ENCODE results near the gene UNC119B. TPM values are rescaled to one million over a fixed set of nuclear protein-coding genes. Genes with fewer than 3 reads are reported as not detected.

UNC119B gene
- total RNA-seq, 4 donors from 2014 or later, result 44.1 to 65.3 (median 61.6) TPM

DNA sequence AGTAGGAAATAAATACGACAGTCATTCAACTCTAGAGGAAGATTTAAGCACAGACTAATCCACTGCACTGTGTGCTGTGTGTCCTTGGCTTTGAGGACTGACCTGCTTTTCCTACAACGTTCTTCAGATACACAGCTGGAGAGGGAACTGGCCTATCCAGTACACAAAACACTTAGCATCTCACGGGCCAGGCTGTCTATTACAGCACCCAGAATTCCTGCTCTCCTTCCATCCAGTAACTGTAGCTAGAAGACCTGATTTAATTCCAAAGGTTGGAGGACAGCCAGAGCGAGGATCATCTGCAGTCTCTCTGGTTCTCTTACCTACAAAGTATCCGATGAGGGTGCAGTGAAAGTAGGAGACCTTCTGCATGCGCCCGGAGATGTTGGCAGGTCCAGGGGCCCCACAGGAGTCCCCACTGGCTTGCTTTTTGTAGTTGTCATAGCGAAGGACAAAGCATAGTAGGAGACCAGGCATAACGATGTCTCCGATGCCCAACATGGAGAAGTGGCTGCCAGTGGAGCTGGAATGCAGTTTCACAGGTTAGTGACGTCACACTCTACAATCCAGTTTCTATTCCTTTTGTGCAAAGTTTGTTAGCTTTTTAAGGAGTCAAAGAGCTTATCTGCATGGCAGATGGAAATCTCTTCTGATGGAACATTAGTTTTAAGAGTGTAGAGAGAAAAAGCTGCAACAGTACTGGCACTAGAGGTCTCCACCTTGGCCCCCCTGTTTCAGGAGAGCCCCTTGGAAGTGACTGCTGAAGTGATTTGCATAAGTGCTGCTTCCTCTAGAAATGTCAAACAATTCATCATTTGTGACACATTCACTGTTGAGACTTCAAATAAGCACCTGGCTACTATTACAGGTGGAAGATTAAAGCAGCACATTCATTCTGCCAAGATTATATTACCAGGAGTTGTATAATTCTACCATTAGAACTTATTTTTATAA, 57.1 kb downstream of the UNC119B start:
- WGBS, 2 donors, result 43 to 45% methylated on average over 11 of the region's 11 CpGs
- intact Hi-C loops (cut with DNase I), result no loop called here
- Histone ChIP-seq H3K4me3 (replicated peaks in 1 of 3) (no peak overlapping the region), H3K36me3 (peaks cover 0 to 5% of the 10 kb centered on the region in 2 donors), H3K27me3 (no peaks in the 10 kb centered on the region), H3K9me3 (no peaks in the 10 kb centered on the region), H3K27ac (peak overlapping the region; percentile 82 to 99 (median 86)), H3K4me1 (peaks cover 40 to 41% of the 10 kb centered on the region in 2 donors)
- DNase-seq, result peak; percentile 79 to 81
- peak in 1 of 2 donors; percentile 40 for TF ChIP-seq POLR2A (IDR thresholded peaks at IDR 0.05)
- TF ChIP-seq, protein P1, sequence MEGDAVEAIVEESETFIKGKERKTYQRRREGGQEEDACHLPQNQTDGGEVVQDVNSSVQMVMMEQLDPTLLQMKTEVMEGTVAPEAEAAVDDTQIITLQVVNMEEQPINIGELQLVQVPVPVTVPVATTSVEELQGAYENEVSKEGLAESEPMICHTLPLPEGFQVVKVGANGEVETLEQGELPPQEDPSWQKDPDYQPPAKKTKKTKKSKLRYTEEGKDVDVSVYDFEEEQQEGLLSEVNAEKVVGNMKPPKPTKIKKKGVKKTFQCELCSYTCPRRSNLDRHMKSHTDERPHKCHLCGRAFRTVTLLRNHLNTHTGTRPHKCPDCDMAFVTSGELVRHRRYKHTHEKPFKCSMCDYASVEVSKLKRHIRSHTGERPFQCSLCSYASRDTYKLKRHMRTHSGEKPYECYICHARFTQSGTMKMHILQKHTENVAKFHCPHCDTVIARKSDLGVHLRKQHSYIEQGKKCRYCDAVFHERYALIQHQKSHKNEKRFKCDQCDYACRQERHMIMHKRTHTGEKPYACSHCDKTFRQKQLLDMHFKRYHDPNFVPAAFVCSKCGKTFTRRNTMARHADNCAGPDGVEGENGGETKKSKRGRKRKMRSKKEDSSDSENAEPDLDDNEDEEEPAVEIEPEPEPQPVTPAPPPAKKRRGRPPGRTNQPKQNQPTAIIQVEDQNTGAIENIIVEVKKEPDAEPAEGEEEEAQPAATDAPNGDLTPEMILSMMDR (IDR thresholded peaks at IDR 0.05), result peak in 1 of 6 experiments; percentile 5

GRCh38 chr12:120771097-120771496, 60.8 kb downstream of the UNC119B start:
- peaks cover 39 to 49% of the 10 kb centered on the region in 2 donors for H3K4me1 ChIP-seq
- no peak overlapping the region for H3K4me3 ChIP-seq (replicated peaks in 1 of 3)

More at GRCh38 chr12:120771097-120771496, 60.8 kb downstream of the UNC119B start:
- WGBS, 2 donors, result 88 to 92% methylated on average over 11 of the region's 11 CpGs
- no peak for DNase-seq
- intact Hi-C loops (cut with DNase I), result no loop called here
- H3K27me3 ChIP-seq, result no peaks in the 10 kb centered on the region
- TF ChIP-seq, protein P1 (IDR thresholded peaks at IDR 0.05), result no peak
- TF ChIP-seq POLR2A (IDR thresholded peaks at IDR 0.05), result no peak
- H3K36me3 ChIP-seq, result no peaks in the 10 kb centered on the region
- peak overlapping the region in 1 of 3 donors; percentile 99 for H3K27ac ChIP-seq
- H3K9me3 ChIP-seq, result no peaks in the 10 kb centered on the region

Other genes with a start within 250 kb of the UNC119B start
- 100 to 1,000 TPM in 1 of 4 donors, 10 to 100 TPM in 3; 64.5 to 107 (median 79.9) TPM for gene SRSF9, start 240.7 kb upstream of the UNC119B start, total RNA-seq
- gene DYNLL1, start 214.3 kb upstream of the UNC119B start, total RNA-seq, result 100 to 1,000 TPM; 128 to 265 (median 232) TPM
- 10 to 100 TPM; 17.9 to 33.3 (median 32.8) TPM for gene COQ5, start 181.3 kb upstream of the UNC119B start, total RNA-seq
- 100 to 1,000 TPM in 3 of 4 donors, 10 to 100 TPM in 1; 62.5 to 159 (median 127) TPM for gene RNF10, start 176.1 kb upstream of the UNC119B start, total RNA-seq
- 10 to 100 TPM; 27.9 to 72.0 (median 38.5) TPM for gene POP5, start 129.1 kb upstream of the UNC119B start, total RNA-seq
- 1 to 10 TPM in 1 of 4 donors, under 1 TPM in 1, not detected in 2; 0.33 to 1.4 TPM for gene CABP1, start 69.8 kb upstream of the UNC119B start, total RNA-seq
- 100 to 1,000 TPM; 122 to 288 (median 187) TPM for gene MLEC, start 23.3 kb upstream of the UNC119B start, total RNA-seq
- 10 to 100 TPM; 40.8 to 85.9 (median 65.1) TPM for gene ACADS, start 15.4 kb downstream of the UNC119B start, total RNA-seq
- gene SPPL3, start 193.9 kb downstream of the UNC119B start, total RNA-seq, result 10 to 100 TPM; 25.7 to 37.5 (median 34.7) TPM